ENCODE data around the gene EIF4H.

The EIF4H gene

DNA sequence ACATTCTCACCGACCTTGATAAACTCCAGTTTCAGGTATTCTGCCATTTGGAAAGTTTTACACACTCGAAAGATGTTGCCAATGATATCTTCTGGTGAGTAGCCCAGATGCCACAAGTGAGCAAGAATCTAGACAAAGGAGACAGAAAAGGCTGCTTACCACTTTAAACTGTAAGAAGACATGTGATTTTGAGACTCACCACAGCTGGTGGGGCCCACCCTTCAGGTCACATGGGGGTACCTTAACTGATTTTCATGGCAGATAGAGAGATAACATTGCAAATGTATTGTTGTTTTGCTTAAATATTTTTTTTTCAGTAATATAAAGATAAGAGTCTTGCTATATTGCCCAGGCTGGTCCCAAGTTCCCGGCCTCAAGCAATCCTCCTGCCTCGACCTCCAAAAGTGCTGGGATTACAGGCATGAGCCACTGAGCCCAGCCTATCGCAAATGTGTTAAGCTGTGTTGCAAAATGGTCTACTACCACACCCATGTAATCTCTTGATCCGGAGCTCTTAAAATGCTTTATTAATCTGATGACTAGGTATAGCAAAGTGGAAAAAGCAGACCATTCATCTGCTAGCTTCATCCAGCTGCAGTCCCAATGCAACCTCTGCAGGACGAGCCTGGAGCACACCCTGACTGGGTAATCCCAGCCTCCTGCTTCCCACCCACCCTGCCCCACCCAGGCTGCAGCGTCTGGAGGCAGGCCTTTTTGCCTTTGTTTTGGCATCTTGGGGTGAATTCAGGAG, 61.5 kb downstream of the EIF4H start:
- TF ChIP-seq TAF1 (IDR thresholded peaks at IDR 0.05; ENCODE audit: borderline replicate concordance, low read depth, low read length) = no peak
- TF ChIP-seq POLR2AphosphoS5 (IDR thresholded peaks at IDR 0.05; ENCODE audit: low read depth, low read length) = no peak
- TF ChIP-seq POLR2A (IDR thresholded peaks at IDR 0.05; ENCODE audit: low read depth, low read length) = no peak
- DNase-seq (ENCODE audit: insufficient read length) = no peak
- FAIRE-seq = no peak

DNA sequence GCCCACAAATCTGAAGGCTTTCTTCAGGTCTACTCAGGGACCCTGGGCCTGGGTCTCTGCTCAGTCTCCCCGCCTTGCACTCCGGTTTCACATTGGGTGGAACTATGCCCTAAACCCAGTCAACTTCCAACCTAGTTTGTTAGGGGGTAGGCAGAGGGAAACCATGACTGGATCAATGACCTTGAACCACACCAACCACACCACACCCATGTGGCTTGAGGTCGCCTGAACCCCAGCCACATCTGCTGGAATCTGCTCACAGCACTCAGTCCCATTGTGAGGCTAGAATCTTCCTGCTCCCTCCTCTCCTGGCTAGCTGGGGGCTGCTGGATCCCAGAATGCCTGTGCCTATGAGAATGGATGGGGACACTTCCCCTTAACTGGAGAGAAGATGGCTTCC, 62.1 kb downstream of the EIF4H start:
- no peak for TF ChIP-seq POLR2A (IDR thresholded peaks at IDR 0.05; ENCODE audit: low read depth, low read length)
- TF ChIP-seq POLR2AphosphoS5 (IDR thresholded peaks at IDR 0.05; ENCODE audit: low read depth, low read length) = no peak
- TF ChIP-seq TAF1 (IDR thresholded peaks at IDR 0.05; ENCODE audit: borderline replicate concordance, low read depth, low read length) = no peak
- DNase-seq (ENCODE audit: insufficient read length) (no peak), FAIRE-seq (no peak)

DNA sequence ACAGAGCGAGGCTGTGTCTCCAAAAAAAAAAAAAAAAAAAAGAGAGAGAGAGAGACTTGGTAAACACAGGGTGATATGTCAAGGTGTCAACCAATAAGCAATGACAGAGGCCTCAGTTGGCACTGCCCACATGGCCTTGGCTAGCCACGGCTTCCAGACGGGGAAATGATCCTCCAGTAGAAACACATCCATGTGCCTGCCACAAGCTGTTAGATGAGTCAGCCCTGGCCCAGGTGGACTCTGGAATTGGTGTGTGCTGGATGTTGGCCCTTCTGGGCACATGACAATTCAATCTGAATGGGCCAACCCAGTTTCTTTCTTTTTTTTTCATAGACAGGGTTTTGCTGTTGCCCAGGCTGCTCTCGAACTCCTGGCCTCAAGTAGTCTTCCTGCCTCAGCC, 66.3 kb downstream of the EIF4H start:
- DNase-seq (ENCODE audit: insufficient read length) = no peak
- no peak for TF ChIP-seq TAF1 (IDR thresholded peaks at IDR 0.05; ENCODE audit: borderline replicate concordance, low read depth, low read length)
- no peak for TF ChIP-seq POLR2A (IDR thresholded peaks at IDR 0.05; ENCODE audit: low read depth, low read length)
- TF ChIP-seq POLR2AphosphoS5 (IDR thresholded peaks at IDR 0.05; ENCODE audit: low read depth, low read length) = no peak
- FAIRE-seq = no peak

DNA sequence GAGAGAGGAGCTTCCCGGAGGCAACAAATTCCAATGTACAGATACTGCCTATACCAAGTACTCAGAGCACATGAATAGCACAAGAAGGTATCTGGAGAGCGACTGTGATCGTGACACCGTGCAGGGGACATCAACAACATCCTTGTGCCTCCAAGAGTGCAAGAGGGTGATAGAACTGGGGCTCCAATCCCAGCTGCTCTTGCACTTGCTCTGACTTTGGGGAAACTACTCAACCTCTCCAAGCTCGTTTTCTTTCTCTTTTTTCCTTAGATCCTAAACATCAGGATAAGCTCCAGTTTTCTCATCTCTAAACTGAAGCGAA, 67.9 kb downstream of the EIF4H start:
- DNase-seq (ENCODE audit: insufficient read length) = no peak
- TF ChIP-seq POLR2AphosphoS5 (IDR thresholded peaks at IDR 0.05; ENCODE audit: low read depth, low read length) (no peak), POLR2A (IDR thresholded peaks at IDR 0.05; ENCODE audit: low read depth, low read length) (no peak), TAF1 (IDR thresholded peaks at IDR 0.05; ENCODE audit: borderline replicate concordance, low read depth, low read length) (no peak)
- no peak for FAIRE-seq

DNA sequence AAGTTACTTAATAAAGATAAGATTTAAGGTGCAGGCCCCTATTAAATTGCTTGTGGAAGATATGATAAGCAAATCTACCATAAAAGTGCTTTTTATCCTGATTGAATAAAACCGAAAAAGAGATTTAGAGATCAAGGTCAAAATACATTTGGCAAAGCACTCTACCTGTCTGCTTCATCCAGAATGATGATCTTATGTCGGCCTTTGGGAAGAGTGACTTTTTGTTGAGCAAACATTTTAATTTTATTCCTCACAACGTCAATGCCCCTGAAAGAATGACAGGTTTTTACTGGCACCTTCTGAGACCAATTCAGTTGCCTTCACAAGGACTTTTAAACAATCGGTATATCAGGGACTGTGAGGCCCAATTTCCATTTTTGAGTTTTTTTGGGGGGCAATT, 72.3 kb downstream of the EIF4H start:
- FAIRE-seq (no peak), DNase-seq (ENCODE audit: insufficient read length) (no peak)
- TF ChIP-seq POLR2AphosphoS5 (IDR thresholded peaks at IDR 0.05; ENCODE audit: low read depth, low read length) = no peak
- TF ChIP-seq TAF1 (IDR thresholded peaks at IDR 0.05; ENCODE audit: borderline replicate concordance, low read depth, low read length) = no peak
- TF ChIP-seq POLR2A (IDR thresholded peaks at IDR 0.05; ENCODE audit: low read depth, low read length) = no peak

Data from GM12892 (cell line).